HepG2 (cell line): ENCODE results near the gene WDR5B. TPM values are rescaled to one million over a fixed set of nuclear protein-coding genes. Genes with fewer than 3 reads are reported as not detected.

ENCODE experiments used
- ARNT ChIP-seq: fragments of 450-650 bp; IDR thresholded peaks from 2 replicates; pipeline ENCODE4 v1.6.1; 2017
- ARNTL ChIP-seq: sonication (generic); formaldehyde crosslinking; IDR thresholded peaks from 2 replicates; pipeline ENCODE4 v1.4.0; 2020; ENCODE audit warnings: mild to moderate bottlenecking, missing genetic modification reagents
- CHD4 ChIP-seq: fragments of 200-600 bp; sonication (generic); IDR thresholded peaks from 2 replicates; pipeline ENCODE4 v1.7.0; 2017; ENCODE audit warnings: mild to moderate bottlenecking, low read length, borderline replicate concordance
- ERF ChIP-seq: IDR thresholded peaks from 2 replicates; pipeline ENCODE4 v1.6.1; 2018; ENCODE audit warnings: missing biosample characterization, missing genetic modification reagents
- MED8 ChIP-seq: sonication (generic); formaldehyde crosslinking; IDR thresholded peaks from 2 replicates; pipeline ENCODE4 v1.8.1; 2023; ENCODE audit warnings: mild to moderate bottlenecking, missing genetic modification reagents; ENCODE audit not compliant: insufficient replicate concordance
- SOX13 ChIP-seq, 3 experiments: fragments of 450-650 bp in 1 of 3; sonication (generic) in 1 of 3; formaldehyde crosslinking in 1 of 3; IDR thresholded peaks in 2 of 3; conservative IDR thresholded peaks in 1 of 3; 2 replicates each; pipeline versions ENCODE4 v1.5.0 to v1.6.1; 2016 to 2020; ENCODE audit warnings: antibody characterized with exemption in 1 of 3, mild to moderate bottlenecking in 1 of 3, missing compliant biosample characterization in 1 of 3, missing genetic modification reagents in 1 of 3, moderate library complexity in 1 of 3
- SRSF4 ChIP-seq: fragments of 200-400 bp; formaldehyde crosslinking; IDR thresholded peaks from one replicate; pipeline ENCODE4 v1.6.1; 2018; ENCODE audit warnings: mild to moderate bottlenecking, low read depth, low read length, moderate library complexity; ENCODE audit not compliant: poor library complexity, severe bottlenecking
- ZKSCAN1 ChIP-seq: fragments of 150-350 bp; IDR thresholded peaks from 2 replicates; pipeline ENCODE4 v1.6.1; 2014; ENCODE audit warnings: low read length
- ZNF441 ChIP-seq: sonication (generic); formaldehyde crosslinking; IDR thresholded peaks from 2 replicates; pipeline ENCODE4 v1.7.0; 2021; ENCODE audit warnings: missing genetic modification reagents, borderline replicate concordance
- ZNF446 ChIP-seq: sonication (generic); formaldehyde crosslinking; IDR thresholded peaks from 2 replicates; pipeline ENCODE4 v1.5.0; 2020; ENCODE audit warnings: mild to moderate bottlenecking, missing genetic modification reagents
- ZNF570 ChIP-seq: sonication (generic); formaldehyde crosslinking; IDR thresholded peaks from 2 replicates; pipeline ENCODE4 v1.4.0; 2020; ENCODE audit warnings: mild to moderate bottlenecking, missing genetic modification reagents, borderline replicate concordance
- ZNF75D ChIP-seq: sonication (generic); formaldehyde crosslinking; IDR thresholded peaks from 2 replicates; pipeline ENCODE4 v1.8.1; 2023; ENCODE audit warnings: missing genetic modification reagents, mild to moderate bottlenecking, borderline replicate concordance
- ZZZ3 ChIP-seq: sonication (generic); formaldehyde crosslinking; IDR thresholded peaks from 2 replicates; pipeline ENCODE4 v1.4.0; 2020; ENCODE audit warnings: missing genetic modification reagents, mild to moderate bottlenecking, borderline replicate concordance
- polyA plus RNA-seq, 8 experiments: library from polyadenylated mRNA; depleted of rRNA in 3 of 8; stranded (reverse) in 7 of 8; unstranded in 1 of 8; fragments of >200 nt; fragmentation: Illumina TruSeq in 4 of 8; extraction: Trizol in 4 of 8; gene quantifications; 2 replicates each; pipeline versions ENCODE4 v1.2.1 to v1.2.3, GENCODE V29; 2011 to 2016; ENCODE audit warnings: low read depth in 4 of 8, missing spikeins in 1 of 8, mixed read lengths in 1 of 8; ENCODE audit not compliant: insufficient read depth in 1 of 8
- total RNA-seq, 5 experiments: library from RNA; depleted of rRNA; stranded (reverse); fragments of >200 nt; fragmentation: Illumina TruSeq; extraction: Trizol; gene quantifications; 2 replicates each; pipeline ENCODE4 v1.2.3, GENCODE V29; 2016; ENCODE audit warnings: low read depth in 1 of 5
- TF ChIP-seq, protein P1 (sequence below), 2 experiments: sonication (generic) in 1 of 2; formaldehyde crosslinking in 1 of 2; IDR thresholded peaks; 2 replicates each; pipeline versions ENCODE4 v1.6.1 to v1.9.0; 2014 to 2022; ENCODE audit warnings: antibody characterized with exemption in 1 of 2, borderline replicate concordance in 1 of 2, inconsistent platforms in 1 of 2, low read depth in 1 of 2, missing genetic modification reagents in 1 of 2
- TF ChIP-seq, protein P2 (sequence below): sonication (generic); formaldehyde crosslinking; IDR thresholded peaks from 2 replicates; pipeline ENCODE4 v1.5.1; 2020; ENCODE audit warnings: mild to moderate bottlenecking, missing genetic modification reagents, borderline replicate concordance
- TF ChIP-seq, protein P3 (sequence below): sonication (generic); formaldehyde crosslinking; conservative IDR thresholded peaks from 2 replicates; pipeline ENCODE4 v1.8.0; 2022; ENCODE audit warnings: missing genetic modification reagents
- TF ChIP-seq, protein P4 (sequence below): sonication (generic); formaldehyde crosslinking; IDR thresholded peaks from 2 replicates; pipeline ENCODE4 v1.9.0; 2021; ENCODE audit warnings: missing genetic modification reagents, mild to moderate bottlenecking, borderline replicate concordance

The WDR5B gene
- total and polyA plus RNA-seq, 2 of the 13 experiments (the other 11 are each of a cell fraction or from before 2014, with no cell fraction given), result 2.5 to 3.6 TPM

DNA sequence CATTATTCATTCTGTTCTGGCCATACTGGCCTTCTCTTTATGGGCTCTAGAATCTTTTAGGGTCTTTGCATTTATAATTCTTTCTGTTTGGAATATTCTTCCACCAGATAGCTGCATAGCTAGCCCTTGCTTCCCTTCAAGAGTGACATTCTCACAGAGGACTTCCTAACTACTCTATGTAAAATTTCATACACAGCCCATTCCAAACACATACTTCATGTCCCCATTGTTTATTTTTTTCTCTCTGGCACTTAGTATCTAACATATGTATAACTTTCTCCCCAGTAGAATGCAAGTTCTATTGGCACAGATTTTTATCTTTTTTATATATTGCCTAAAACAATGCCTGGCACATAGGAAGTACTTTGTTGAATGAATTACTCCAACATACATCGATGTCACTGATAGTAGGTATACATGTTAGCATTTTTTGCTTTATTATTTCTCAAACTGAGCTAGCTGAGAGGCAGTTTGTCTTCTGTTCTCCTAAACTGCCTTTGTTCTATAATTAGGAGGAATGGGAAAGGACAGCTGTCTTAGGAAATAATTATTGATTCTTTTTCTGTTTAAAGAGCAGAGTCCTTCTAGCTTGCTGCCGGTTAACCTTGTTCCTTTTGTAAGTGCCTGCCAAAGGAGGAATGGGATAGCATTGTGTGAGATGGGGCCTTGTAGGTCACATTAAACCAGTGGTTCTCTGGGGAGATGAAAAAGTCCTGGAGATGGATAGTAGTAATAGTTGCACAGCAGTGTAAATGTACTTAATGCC lies 24.0 kb downstream of the WDR5B start (continued):
- no peak for TF ChIP-seq ZNF570
- TF ChIP-seq, protein P1, sequence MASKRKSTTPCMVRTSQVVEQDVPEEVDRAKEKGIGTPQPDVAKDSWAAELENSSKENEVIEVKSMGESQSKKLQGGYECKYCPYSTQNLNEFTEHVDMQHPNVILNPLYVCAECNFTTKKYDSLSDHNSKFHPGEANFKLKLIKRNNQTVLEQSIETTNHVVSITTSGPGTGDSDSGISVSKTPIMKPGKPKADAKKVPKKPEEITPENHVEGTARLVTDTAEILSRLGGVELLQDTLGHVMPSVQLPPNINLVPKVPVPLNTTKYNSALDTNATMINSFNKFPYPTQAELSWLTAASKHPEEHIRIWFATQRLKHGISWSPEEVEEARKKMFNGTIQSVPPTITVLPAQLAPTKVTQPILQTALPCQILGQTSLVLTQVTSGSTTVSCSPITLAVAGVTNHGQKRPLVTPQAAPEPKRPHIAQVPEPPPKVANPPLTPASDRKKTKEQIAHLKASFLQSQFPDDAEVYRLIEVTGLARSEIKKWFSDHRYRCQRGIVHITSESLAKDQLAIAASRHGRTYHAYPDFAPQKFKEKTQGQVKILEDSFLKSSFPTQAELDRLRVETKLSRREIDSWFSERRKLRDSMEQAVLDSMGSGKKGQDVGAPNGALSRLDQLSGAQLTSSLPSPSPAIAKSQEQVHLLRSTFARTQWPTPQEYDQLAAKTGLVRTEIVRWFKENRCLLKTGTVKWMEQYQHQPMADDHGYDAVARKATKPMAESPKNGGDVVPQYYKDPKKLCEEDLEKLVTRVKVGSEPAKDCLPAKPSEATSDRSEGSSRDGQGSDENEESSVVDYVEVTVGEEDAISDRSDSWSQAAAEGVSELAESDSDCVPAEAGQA (IDR thresholded peaks at IDR 0.05; ENCODE audit: low read depth), result no peak
- TF ChIP-seq, protein P1 (CRISPR knock-in tag; IDR thresholded peaks at IDR 0.05; ENCODE audit: borderline replicate concordance), result no peak
- peak; percentile 73; the same call in 1 of the 2 replicates for TF ChIP-seq SOX13 (IDR thresholded peaks at IDR 0.05)
- peak in 1 of 2 experiments; percentile 93; a peak in 2 of 4 replicates for TF ChIP-seq SOX13 (CRISPR knock-in tag; conservative IDR thresholded peaks at IDR 0.05 in 1 of 2, IDR thresholded peaks at IDR 0.05 in 1 of 2)
- no peak for TF ChIP-seq ZZZ3 (CRISPR knock-in tag)
- TF ChIP-seq ZNF441, result no peak
- no peak for TF ChIP-seq ERF
- TF ChIP-seq, protein P2, sequence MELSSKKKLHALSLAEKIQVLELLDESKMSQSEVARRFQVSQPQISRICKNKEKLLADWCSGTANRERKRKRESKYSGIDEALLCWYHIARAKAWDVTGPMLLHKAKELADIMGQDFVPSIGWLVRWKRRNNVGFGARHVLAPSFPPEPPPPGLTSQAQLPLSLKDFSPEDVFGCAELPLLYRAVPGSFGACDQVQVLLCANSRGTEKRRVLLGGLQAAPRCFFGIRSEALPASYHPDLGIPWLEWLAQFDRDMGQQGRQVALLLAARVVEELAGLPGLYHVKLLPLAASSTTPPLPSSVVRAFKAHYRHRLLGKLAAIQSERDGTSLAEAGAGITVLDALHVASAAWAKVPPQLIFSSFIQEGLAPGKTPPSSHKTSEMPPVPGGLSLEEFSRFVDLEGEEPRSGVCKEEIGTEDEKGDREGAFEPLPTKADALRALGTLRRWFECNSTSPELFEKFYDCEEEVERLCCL (CRISPR knock-in tag), result no peak
- no peak for TF ChIP-seq ZNF75D
- no peak for TF ChIP-seq ARNTL (CRISPR knock-in tag)
- TF ChIP-seq ZKSCAN1, result no peak
- TF ChIP-seq, protein P3, sequence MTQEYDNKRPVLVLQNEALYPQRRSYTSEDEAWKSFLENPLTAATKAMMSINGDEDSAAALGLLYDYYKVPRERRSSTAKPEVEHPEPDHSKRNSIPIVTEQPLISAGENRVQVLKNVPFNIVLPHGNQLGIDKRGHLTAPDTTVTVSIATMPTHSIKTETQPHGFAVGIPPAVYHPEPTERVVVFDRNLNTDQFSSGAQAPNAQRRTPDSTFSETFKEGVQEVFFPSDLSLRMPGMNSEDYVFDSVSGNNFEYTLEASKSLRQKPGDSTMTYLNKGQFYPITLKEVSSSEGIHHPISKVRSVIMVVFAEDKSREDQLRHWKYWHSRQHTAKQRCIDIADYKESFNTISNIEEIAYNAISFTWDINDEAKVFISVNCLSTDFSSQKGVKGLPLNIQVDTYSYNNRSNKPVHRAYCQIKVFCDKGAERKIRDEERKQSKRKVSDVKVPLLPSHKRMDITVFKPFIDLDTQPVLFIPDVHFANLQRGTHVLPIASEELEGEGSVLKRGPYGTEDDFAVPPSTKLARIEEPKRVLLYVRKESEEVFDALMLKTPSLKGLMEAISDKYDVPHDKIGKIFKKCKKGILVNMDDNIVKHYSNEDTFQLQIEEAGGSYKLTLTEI (CRISPR knock-in tag), result no peak
- TF ChIP-seq MED8 (CRISPR knock-in tag), result peak; percentile 48
- no peak for TF ChIP-seq SRSF4
- no peak for TF ChIP-seq ZNF446 (CRISPR knock-in tag)
- no peak for TF ChIP-seq CHD4
- TF ChIP-seq ARNT, result no peak
- TF ChIP-seq, protein P4, sequence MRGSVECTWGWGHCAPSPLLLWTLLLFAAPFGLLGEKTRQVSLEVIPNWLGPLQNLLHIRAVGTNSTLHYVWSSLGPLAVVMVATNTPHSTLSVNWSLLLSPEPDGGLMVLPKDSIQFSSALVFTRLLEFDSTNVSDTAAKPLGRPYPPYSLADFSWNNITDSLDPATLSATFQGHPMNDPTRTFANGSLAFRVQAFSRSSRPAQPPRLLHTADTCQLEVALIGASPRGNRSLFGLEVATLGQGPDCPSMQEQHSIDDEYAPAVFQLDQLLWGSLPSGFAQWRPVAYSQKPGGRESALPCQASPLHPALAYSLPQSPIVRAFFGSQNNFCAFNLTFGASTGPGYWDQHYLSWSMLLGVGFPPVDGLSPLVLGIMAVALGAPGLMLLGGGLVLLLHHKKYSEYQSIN (CRISPR knock-in tag), result no peak
